Omental fat pad (tissue), 4 donors: ENCODE measurements around the gene TARBP1. TPM values are rescaled to one million over a fixed set of nuclear protein-coding genes. Genes with fewer than 3 reads are reported as not detected.

Source experiments
- ATAC-seq: fragments of 150-250 bp; one replicate; pipeline ENCODE4 v1.9.1; 2016; ENCODE audit warnings: mild to moderate bottlenecking, moderate library complexity; ENCODE audit not compliant: low FRiP score
- DNase-seq: peaks from one replicate; pipeline ENCODE4 v3.0.0-alpha.2; 2019; ENCODE audit warnings: low spot score
- total RNA-seq, 4 donors: library from RNA; depleted of rRNA; stranded (reverse); fragments of >200 nt; gene quantifications; one replicate each; pipeline ENCODE4 v1.1.0, GENCODE V29; 2016
- TF ChIP-seq, protein P1 (sequence below), 3 donors: fragments of 450-650 bp; IDR thresholded peaks; one replicate each; pipeline ENCODE4 v1.5.1; 2016 to 2017; ENCODE audit warnings: antibody characterized with exemption in 3 of 3, mild to moderate bottlenecking in 3 of 3, moderate library complexity in 2 of 3

The TARBP1 gene
- total RNA-seq, 4 donors from 2014 or later = 12.1 to 26.0 (median 13.6) TPM

DNA sequence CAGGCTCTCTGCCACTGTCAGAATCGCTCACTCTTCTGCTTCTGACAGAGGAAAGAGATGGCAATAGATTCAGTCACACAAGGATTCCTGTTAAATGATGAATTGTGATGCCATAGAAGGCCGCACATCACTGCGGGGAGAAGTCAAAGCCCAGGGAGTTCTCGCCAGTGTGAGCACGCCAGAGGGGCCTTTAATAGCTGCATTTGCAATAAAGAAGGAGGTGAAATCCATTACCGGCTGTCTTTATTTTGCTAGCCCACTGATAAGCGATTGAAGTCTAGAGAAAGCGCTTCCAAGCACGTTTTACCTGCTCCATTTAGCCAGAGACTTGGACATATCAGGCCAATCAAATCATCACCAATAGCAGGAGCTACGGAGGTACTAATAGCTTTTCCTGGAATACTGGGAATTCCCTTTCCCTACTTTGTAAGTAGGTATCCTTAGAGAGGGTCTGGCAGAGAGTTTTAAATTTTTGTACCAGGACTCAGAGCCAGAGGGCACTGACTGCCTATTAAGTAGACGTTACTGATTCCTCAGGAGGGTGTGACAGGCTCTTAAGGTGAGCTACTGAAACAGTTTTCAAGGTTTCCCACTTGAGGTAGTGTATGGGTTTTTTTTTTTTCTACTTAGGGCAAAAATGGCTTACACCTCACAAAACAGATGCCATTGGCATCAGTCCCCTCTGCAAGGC, 10.2 kb upstream of the TARBP1 start:
- DNase-seq (no peak), ATAC-seq (no peak)
- TF ChIP-seq, protein P1, sequence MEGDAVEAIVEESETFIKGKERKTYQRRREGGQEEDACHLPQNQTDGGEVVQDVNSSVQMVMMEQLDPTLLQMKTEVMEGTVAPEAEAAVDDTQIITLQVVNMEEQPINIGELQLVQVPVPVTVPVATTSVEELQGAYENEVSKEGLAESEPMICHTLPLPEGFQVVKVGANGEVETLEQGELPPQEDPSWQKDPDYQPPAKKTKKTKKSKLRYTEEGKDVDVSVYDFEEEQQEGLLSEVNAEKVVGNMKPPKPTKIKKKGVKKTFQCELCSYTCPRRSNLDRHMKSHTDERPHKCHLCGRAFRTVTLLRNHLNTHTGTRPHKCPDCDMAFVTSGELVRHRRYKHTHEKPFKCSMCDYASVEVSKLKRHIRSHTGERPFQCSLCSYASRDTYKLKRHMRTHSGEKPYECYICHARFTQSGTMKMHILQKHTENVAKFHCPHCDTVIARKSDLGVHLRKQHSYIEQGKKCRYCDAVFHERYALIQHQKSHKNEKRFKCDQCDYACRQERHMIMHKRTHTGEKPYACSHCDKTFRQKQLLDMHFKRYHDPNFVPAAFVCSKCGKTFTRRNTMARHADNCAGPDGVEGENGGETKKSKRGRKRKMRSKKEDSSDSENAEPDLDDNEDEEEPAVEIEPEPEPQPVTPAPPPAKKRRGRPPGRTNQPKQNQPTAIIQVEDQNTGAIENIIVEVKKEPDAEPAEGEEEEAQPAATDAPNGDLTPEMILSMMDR (IDR thresholded peaks at IDR 0.05) = no peak

DNA sequence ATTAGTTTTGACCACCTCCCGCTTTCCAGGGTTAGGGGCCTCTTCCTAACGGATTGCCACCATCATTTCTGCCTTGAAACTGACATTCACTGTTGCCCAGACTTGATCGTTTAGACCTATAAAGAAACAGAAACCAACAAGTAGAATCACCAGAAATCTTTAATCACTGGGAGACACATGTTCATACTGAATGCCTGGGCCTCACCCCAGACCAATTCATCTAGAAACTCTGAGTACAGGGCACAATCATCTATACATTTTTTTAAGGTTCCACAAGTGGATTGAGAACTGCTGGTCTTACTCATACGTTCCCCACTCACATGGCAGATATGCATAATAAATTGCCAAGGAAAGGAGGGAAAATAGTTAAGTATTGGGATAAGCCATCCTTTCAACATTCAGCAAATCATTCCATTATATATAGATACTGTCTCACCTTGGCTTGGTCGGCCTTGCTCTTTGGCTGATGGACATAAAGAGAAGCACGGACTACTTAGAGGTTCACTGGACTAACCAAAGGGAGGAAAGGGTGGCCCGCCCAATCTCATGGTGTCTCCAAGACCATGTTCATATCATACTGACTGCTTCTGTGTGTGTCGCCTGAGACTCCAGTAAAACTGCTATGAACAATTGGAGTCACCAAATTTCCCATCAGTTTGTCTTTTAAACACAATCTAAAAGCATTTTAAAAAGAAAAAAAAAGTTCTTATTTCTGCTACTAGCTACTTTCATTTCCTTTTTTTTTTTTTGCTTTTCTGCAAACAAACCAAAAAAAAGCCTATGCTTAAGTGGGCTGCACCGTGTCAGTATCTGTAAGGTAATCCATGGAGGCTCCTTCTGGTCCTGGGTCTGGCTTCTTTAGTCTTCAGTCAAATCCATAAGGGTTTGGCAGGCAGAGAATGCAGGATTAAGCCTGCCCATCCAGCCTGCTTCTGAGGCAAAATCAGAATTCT, 9.4 kb upstream of the TARBP1 start:
- DNase-seq (no peak), ATAC-seq (no peak)
- TF ChIP-seq, protein P1 (IDR thresholded peaks at IDR 0.05) = no peak

DNA sequence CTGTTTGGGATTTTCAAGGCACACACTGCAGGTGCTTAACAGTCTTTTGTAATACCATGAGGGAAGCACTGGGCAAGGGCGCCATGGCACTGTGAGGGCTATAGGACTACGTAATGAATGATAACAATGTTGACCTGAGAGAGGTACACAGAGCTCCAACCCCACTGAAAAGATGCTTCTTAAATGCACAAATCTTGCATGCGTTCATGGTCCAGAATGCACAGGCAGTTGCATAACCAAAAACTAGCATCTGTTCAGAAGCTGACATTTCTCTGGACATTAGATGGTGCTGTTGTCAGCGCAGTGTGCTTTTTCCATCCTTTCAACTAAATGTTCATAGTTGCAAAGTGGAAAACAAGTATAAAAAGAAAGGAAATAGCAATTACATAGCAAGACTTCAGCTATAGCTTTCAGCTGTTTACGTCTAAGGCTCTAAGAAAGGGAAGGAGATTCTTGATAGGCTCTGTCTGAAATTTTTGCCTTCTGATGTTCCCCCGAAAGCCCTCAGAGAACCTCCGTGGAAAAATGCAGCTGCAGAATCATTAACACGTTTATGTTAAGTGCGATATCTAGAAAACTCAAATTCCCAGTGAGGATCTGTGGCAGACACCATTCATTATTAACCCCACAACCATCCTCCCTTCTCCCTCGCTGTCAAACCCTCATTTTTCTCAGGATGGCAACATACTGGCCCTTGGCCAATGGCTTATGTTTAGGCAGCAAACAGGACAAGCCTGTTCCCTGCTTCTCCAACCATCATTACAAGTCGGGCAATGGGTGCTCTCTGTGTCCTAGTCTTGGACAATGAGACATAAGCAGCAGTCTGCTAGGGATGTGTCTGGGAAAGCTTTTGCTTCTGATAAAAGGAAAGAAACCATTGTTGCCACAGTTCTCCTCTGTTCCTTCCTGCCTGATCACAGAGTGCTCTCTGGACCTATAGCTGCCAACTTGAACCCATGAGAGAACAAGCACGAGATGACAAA, 8.2 kb upstream of the TARBP1 start:
- TF ChIP-seq, protein P1 (IDR thresholded peaks at IDR 0.05) = peak in 1 of 3 donors; percentile 18
- ATAC-seq (peak; percentile 80), DNase-seq (no peak)

DNA sequence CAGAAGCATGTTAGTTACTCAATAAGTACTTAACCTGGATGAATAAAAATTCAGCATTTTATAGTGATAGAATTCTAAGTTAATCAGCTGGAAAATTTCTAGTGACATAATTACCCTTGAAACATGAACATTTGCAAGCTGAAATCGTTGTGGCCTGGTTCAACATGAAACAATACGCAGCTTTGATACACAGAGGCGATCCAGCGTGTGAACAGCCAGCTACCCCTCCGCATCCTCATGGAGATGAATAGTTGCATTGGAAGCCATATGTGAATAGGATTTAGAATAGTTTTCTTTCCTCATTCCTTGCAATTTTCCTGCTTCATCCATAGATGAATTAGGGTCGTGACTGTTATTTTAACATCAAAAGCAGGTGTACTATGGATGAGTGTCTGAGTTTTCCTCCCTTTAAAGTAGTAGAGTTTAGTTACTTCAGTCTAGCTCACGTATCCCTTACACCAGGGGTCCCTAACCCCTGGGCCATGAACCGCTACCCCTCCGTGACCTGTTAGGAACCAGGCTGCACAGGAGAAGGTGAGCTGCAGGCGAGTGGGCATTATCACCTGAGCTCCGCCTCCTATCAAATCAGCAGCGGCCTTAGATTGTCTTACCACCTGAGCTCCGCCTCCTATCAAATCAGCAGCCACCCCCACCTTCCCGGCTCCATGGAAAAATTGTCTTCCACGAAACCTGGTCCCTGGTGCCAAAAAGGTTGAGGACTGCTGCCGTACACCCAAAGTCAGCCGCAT, 6.2 kb upstream of the TARBP1 start:
- ATAC-seq (no peak), DNase-seq (no peak)
- TF ChIP-seq, protein P1 (IDR thresholded peaks at IDR 0.05) = no peak

DNA sequence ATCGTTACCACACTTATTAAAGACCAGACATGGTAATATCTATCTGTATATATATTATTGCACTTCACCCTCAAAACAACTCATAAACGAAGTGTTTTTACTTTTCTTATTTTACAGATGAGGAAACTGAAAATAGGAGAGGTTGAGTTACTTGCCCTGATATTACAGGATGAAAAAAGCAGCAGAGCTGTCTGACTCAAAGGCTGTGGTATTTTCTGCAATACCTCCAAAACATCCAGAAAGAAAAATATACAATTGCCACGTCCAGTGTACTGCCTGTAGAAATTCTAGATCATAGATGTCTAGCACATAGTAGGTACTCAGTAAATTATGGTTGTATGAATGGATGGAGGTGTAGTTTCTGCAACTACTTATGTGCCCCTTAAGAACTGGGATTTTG, 5.2 kb upstream of the TARBP1 start:
- no peak for DNase-seq
- no peak for ATAC-seq
- TF ChIP-seq, protein P1 (IDR thresholded peaks at IDR 0.05) = no peak

DNA sequence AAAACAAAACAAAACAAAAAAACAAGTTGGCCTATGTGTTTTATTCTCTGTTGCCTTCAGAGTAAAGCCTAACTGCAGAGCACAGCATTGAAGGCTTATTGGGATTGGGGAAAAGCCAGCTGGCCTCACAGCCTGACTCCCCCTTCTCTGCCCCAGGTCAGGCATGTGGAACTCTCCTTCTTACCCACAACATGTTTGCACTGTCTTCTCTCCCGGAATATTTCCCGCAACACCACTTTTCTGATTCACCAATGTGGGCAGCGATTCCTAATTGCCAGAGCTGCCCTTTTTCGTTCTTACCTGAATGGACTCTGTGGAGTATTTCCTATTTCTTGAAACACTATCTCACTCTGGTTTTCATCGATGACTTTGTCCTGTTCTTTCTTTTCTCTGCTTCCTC, 2.8 kb upstream of the TARBP1 start:
- TF ChIP-seq, protein P1 (IDR thresholded peaks at IDR 0.05) = no peak
- no peak for ATAC-seq

More for the DNA sequence above, 2.8 kb upstream of the TARBP1 start:
- DNase-seq = no peak
